GM23338 (cell line): Measurements from ENCODE around the gene ABHD16A. TPM values are rescaled to one million over a fixed set of nuclear protein-coding genes. Genes with fewer than 3 reads are reported as not detected.

Source experiments
- CREB1 ChIP-seq: fragments of 250-450 bp; sonication (Bioruptor Pico); IDR thresholded peaks from 2 replicates; pipeline ENCODE4 v1.5.0; 2020; ENCODE audit warnings: low read depth, mild to moderate bottlenecking, moderate library complexity
- CTCF ChIP-seq, 2 experiments: fragments of 200-600 bp in 1 of 2; sonication (generic) in 1 of 2; conservative IDR thresholded peaks; 2 replicates each; pipeline versions ENCODE4 v1.5.1 to v1.6.1; 2016 to 2017; ENCODE audit warnings: antibody characterized with exemption in 2 of 2, low read depth in 2 of 2, mild to moderate bottlenecking in 2 of 2, moderate library complexity in 1 of 2
- ETS1 ChIP-seq: IDR thresholded peaks from 2 replicates; pipeline ENCODE4 v1.6.1; 2016; ENCODE audit warnings: antibody characterized with exemption
- EZH2 ChIP-seq: fragments of 200-600 bp; sonication (generic); IDR thresholded peaks from one replicate; pipeline ENCODE4 v1.8.0; 2017; ENCODE audit warnings: antibody characterized with exemption, mild to moderate bottlenecking, low read depth; ENCODE audit not compliant: unreplicated experiment
- EZH2phosphoT487 ChIP-seq: fragments of 200-600 bp; sonication (generic); IDR thresholded peaks from one replicate; pipeline ENCODE4 v1.8.1; 2018; ENCODE audit warnings: antibody characterized with exemption; ENCODE audit not compliant: unreplicated experiment
- JUNB ChIP-seq: IDR thresholded peaks from one replicate; pipeline ENCODE4 v1.6.1; 2016; ENCODE audit warnings: antibody characterized with exemption; ENCODE audit not compliant: unreplicated experiment
- NANOG ChIP-seq: IDR thresholded peaks from 2 replicates; pipeline ENCODE4 v1.6.1; 2016; ENCODE audit warnings: antibody characterized with exemption, borderline replicate concordance
- POLR2AphosphoS5 ChIP-seq: IDR thresholded peaks from 2 replicates; pipeline ENCODE4 v1.6.1; 2016; ENCODE audit warnings: antibody characterized with exemption, low read depth
- STAT1 ChIP-seq: IDR thresholded peaks from one replicate; pipeline ENCODE4 v1.6.1; 2016; ENCODE audit warnings: antibody characterized with exemption; ENCODE audit not compliant: unreplicated experiment
- ZNF114 ChIP-seq: fragments of 250-450 bp; sonication (Bioruptor Pico); IDR thresholded peaks from 2 replicates; pipeline ENCODE4 v1.5.0; 2020; ENCODE audit warnings: mild to moderate bottlenecking, moderate library complexity
- ZNF462 ChIP-seq: fragments of 250-450 bp; sonication (Bioruptor Pico); IDR thresholded peaks from 2 replicates; pipeline ENCODE4 v1.5.0; 2020; ENCODE audit warnings: mild to moderate bottlenecking, moderate library complexity
- polyA plus RNA-seq: library from polyadenylated mRNA; unstranded; fragments of >200 nt; fragmentation: Nextera tagmentation; extraction: Ambion mirVana; gene quantifications from 2 replicates; pipeline ENCODE4 v1.2.1, GENCODE V29; 2016
- total RNA-seq: library from RNA; depleted of rRNA; stranded (reverse); fragments of >200 nt; shearing (Covaris generic); gene quantifications from 2 replicates; pipeline ENCODE4 v1.2.3, GENCODE V29; 2014

The ABHD16A gene
- total and polyA plus RNA-seq, 2 experiments from 2014 or later, result 26.9 to 37.0 TPM

GRCh38 chr6:31654574-31655348 is 48.4 kb downstream of the ABHD16A start (continued):
- TF ChIP-seq ZNF462 (CRISPR knock-in tag) (no peak), EZH2phosphoT487 (no peak), JUNB (no peak), NANOG (no peak), POLR2AphosphoS5 (no peak), CREB1 (CRISPR knock-in tag) (no peak), ZNF114 (CRISPR knock-in tag) (no peak), ETS1 (no peak), EZH2 (no peak), CTCF (conservative IDR thresholded peaks at IDR 0.05; ENCODE audit: low read depth in 2 of 2) (no peak), STAT1 (no peak)
